ENCODE results near the gene MICAL2.

The MICAL2 gene

GRCh38 chr11:12098601-12099000, 11.8 kb upstream of the MICAL2 start:
- no peak for DNase-seq

GRCh38 chr11:12099132-12099873, 11.1 kb upstream of the MICAL2 start:
- no peak for DNase-seq

GRCh38 chr11:12100429-12100828, 10.0 kb upstream of the MICAL2 start:
- no peak for DNase-seq

GRCh38 chr11:12100841-12101242, 9.5 kb upstream of the MICAL2 start:
- DNase-seq: no peak

- peak; percentile 45 for DNase-seq
Measured at GRCh38 chr11:12101318-12101717, 9.1 kb upstream of the MICAL2 start.

GRCh38 chr11:12102588-12103410, 7.6 kb upstream of the MICAL2 start:
- DNase-seq: no peak

GRCh38 chr11:12103411-12104225, 6.8 kb upstream of the MICAL2 start:
- no peak for DNase-seq

GRCh38 chr11:12105471-12105870, 4.9 kb upstream of the MICAL2 start:
- DNase-seq: no peak

GRCh38 chr11:12106101-12106500, 4.3 kb upstream of the MICAL2 start:
- no peak for DNase-seq

- DNase-seq: no peak
Measured at GRCh38 chr11:12106501-12106900, 3.9 kb upstream of the MICAL2 start.

GRCh38 chr11:12108875-12109453, 1.4 kb upstream of the MICAL2 start:
- peak; percentile 22 for DNase-seq

GRCh38 chr11:12109591-12110196, 696 bp upstream of the MICAL2 start:
- peak; percentile 74 for DNase-seq

- DNase-seq: peak; percentile 38
Measured at GRCh38 chr11:12110714-12111548, 541 bp downstream of the MICAL2 start.

- DNase-seq: no peak
Measured at GRCh38 chr11:12111549-12112520, 1.4 kb downstream of the MICAL2 start.

GRCh38 chr11:12112750-12113149, 2.4 kb downstream of the MICAL2 start:
- no peak for DNase-seq

- DNase-seq: peak; percentile 72
Measured at GRCh38 chr11:12113294-12113693, 2.9 kb downstream of the MICAL2 start.

- DNase-seq: no peak
Measured at GRCh38 chr11:12114193-12115033, 4.0 kb downstream of the MICAL2 start.

- DNase-seq: no peak
Measured at GRCh38 chr11:12116425-12117032, 6.1 kb downstream of the MICAL2 start.

- no peak for DNase-seq
Measured at GRCh38 chr11:12117200-12117599, 6.8 kb downstream of the MICAL2 start.
